Stimulated activated naive B cell treated with anti-CD40 and anti-IgM and Interleukin-4, amounts not matched to agents 10 μg/mL and 1 μg/mL and 100 μg/mL, for 72 hours (primary cell): Measurements from ENCODE around the gene PARL.

Source experiments
- ATAC-seq, 2 donors: fragments of 150-1000 bp; cut with Tn5 transposase; replicated peaks; 2 replicates each; pipeline ENCODE4 v1.10.0; 2021; ENCODE audit warnings: moderate library complexity in 1 of 2
- DNase-seq: peaks from one replicate; pipeline ENCODE4 v3.0.0; 2021
- H3K27ac Mint-ChIP-seq: one replicate; pipeline ENCODE4 v1.8.0; 2022; ENCODE audit warnings: mild to moderate bottlenecking, mixed read lengths
- H3K27me3 Mint-ChIP-seq, 2 donors: one replicate each; pipeline ENCODE4 v1.8.0; 2022; ENCODE audit warnings: mixed read lengths in 2 of 2
- H3K36me3 Mint-ChIP-seq, 2 donors: one replicate each; pipeline ENCODE4 v1.8.0; 2022; ENCODE audit warnings: mixed read lengths in 2 of 2, mild to moderate bottlenecking in 1 of 2
- H3K4me1 Mint-ChIP-seq, 2 donors: one replicate each; pipeline ENCODE4 v1.8.0; 2022; ENCODE audit warnings: mixed read lengths in 2 of 2, mild to moderate bottlenecking in 1 of 2
- H3K4me3 Mint-ChIP-seq, 2 donors: one replicate each; pipeline ENCODE4 v1.8.0; 2022; ENCODE audit warnings: mild to moderate bottlenecking in 2 of 2, mixed read lengths in 2 of 2, moderate library complexity in 1 of 2
- H3K9me3 Mint-ChIP-seq, 2 donors: one replicate each; pipeline ENCODE4 v1.8.0; 2022; ENCODE audit warnings: mixed read lengths in 2 of 2, mild to moderate bottlenecking in 1 of 2

Gene PARL

DNA sequence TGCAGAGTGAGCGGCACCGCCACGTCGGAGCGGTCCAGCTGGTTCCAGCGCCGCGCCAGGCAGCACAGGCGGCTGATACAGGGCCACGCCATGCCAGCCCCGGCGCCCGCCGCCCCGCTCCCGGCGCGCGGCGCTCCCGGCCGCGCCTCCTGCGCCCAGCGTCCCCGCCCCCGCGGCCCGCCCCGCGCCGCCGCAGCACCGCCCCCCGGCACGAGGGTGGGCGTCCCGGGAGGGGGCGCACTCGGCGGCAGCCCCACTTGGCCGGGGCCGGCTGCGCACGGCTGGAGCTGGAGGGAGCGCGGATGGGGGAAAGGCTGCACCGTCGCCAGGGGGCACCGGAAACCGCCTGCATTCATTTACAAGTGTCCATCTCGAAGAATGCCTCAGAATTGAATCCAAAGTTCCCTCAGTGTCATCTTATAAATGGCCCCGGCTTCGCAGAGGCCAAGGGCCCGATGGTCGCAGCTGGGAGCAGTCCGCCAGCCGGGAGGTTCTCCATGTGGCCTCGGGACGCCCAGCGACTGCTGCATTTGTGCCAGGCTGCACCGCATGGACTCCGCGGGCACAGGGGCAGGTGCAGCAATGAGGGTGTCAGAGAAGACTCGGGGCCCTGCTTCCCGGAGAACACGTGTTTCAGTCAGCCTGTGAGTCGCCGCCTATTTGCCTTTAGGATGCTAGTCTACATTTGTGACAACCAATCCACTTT is 59.1 kb downstream of the PARL start, which contains the start of gene MAP6D1:
Gene MAP6D1, minus strand, starts transcription at position 122 of the 706 bp plus-strand sequence. Its CDS starts 30 bp downstream, at position 92.
- Mint-ChIP-seq H3K4me3 (peak within 1 kb of the TSS; percentile 74 to 79), H3K27me3 (peaks cover 6 to 7% of the 10 kb centered on the region in 2 donors), H3K4me1 (peaks cover 11% of the 10 kb centered on the region in 2 donors), H3K9me3 (no peaks in the 10 kb centered on the region), H3K27ac (peak within 1 kb of the TSS; percentile 5), H3K36me3 (peaks cover 14 to 36% of the 10 kb centered on the region in 2 donors)
- ATAC-seq = peak; percentile 57 to 68
- no peak for DNase-seq

DNA sequence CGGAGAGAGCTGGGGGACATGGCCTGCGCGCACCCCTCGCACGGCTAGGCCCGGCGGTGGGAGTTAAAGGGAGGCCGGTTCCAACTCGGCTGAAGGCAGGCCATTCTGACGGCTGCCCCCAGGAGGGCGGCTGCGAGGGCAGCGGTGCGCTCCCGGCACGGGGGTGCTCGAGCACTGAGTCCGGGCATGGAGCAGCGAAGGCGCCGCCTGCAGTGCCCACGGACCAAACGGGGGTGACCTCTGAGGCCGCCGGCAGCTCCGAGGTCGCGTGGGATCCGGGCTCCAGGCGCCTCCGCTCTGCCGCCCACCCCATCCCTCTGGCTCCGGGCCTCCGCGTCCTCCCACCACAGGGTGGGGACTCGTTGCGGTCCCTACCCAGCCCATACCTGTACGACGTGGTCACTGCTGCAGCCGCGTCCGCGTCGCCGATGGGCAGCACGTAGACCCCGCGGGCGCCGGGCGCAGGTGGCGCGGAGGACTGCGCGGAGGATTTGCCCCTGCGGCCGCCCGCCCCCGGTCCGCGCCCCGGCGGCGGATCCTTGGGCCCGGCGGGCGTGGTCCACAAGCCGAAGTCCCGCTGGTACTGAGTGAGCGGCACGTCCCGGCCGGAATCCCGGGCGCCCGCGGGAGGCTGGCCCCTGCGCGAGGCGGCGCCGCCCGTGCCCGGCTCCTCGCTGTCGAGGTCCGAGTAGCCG is 59.8 kb downstream of the PARL start:
- no peaks in the 10 kb centered on the region for H3K9me3 Mint-ChIP-seq
- H3K4me3 Mint-ChIP-seq = peak overlapping the region; percentile 74 to 79
- ATAC-seq (peak; percentile 44 to 65), DNase-seq (no peak)
- H3K27me3 Mint-ChIP-seq = peaks cover 6 to 7% of the 10 kb centered on the region in 2 donors
- H3K27ac Mint-ChIP-seq = no peak overlapping the region
- H3K4me1 Mint-ChIP-seq = peaks cover 11% of the 10 kb centered on the region in 2 donors
- H3K36me3 Mint-ChIP-seq = peaks cover 13 to 33% of the 10 kb centered on the region in 2 donors

- Mint-ChIP-seq H3K36me3 (peaks cover 21 to 34% of the 10 kb centered on the region in 2 donors), H3K4me1 (peaks cover 11% of the 10 kb centered on the region in 2 donors), H3K9me3 (no peaks in the 10 kb centered on the region), H3K4me3 (peak overlapping the region; percentile 74 to 79), H3K27me3 (peaks cover 6 to 7% of the 10 kb centered on the region in 2 donors), H3K27ac (no peak overlapping the region)
- DNase-seq (no peak), ATAC-seq (no peak)
Measured at GRCh38 chr3:183823963-183824362, 60.7 kb downstream of the PARL start.

DNA sequence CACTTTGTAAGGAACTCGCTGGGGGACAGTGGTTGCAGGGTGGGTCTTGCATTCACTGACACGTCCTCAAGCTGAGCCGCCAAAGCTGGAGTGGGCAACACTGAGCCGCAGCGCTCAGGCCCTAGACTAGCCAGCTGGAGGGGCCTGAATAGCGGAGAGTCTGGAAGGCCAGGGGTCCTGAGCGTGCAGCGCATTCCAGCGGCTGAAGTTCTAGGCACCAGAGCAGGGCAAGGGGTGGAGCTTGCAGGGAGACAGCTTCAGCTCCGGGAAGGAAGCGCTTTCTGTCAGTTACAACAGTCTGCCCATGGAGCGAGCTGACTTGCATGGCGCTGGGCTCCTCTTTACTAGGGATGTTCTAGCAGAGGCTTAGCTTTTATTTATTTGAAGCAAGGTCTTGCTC is 62.0 kb downstream of the PARL start:
- ATAC-seq = no peak
- Mint-ChIP-seq H3K9me3 (no peaks in the 10 kb centered on the region), H3K4me1 (peaks cover 11% of the 10 kb centered on the region in 2 donors), H3K27me3 (peaks cover 6 to 7% of the 10 kb centered on the region in 2 donors), H3K4me3 (no peak overlapping the region), H3K27ac (no peak overlapping the region), H3K36me3 (peaks cover 22 to 33% of the 10 kb centered on the region in 2 donors)
- DNase-seq = no peak

DNA sequence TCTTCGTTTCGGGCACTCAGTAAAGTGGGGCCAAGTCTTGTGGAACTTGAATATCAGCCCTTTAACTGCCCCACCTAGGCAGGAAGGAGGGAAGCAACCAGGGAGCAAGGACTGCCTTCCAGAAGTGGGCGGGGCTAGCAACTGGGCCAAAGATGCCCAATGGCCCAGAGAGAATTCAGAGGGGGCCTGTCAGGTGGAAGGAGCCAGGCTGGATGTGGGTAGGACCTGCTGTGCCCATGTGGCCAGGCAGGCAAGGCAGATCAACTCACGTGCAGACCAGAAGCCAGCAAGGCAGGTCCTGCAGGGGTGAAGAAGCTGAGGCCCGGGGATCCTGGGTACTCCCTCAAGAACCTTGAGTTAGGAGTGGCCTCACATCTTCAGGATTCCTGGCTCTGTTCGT is 64.8 kb downstream of the PARL start:
- Mint-ChIP-seq H3K4me1 (peaks cover 9 to 11% of the 10 kb centered on the region in 2 donors), H3K27ac (no peak overlapping the region), H3K4me3 (no peak overlapping the region), H3K27me3 (peaks cover 6 to 7% of the 10 kb centered on the region in 2 donors), H3K9me3 (no peaks in the 10 kb centered on the region), H3K36me3 (peaks cover 35 to 44% of the 10 kb centered on the region in 2 donors)
- DNase-seq = no peak
- no peak for ATAC-seq

DNA sequence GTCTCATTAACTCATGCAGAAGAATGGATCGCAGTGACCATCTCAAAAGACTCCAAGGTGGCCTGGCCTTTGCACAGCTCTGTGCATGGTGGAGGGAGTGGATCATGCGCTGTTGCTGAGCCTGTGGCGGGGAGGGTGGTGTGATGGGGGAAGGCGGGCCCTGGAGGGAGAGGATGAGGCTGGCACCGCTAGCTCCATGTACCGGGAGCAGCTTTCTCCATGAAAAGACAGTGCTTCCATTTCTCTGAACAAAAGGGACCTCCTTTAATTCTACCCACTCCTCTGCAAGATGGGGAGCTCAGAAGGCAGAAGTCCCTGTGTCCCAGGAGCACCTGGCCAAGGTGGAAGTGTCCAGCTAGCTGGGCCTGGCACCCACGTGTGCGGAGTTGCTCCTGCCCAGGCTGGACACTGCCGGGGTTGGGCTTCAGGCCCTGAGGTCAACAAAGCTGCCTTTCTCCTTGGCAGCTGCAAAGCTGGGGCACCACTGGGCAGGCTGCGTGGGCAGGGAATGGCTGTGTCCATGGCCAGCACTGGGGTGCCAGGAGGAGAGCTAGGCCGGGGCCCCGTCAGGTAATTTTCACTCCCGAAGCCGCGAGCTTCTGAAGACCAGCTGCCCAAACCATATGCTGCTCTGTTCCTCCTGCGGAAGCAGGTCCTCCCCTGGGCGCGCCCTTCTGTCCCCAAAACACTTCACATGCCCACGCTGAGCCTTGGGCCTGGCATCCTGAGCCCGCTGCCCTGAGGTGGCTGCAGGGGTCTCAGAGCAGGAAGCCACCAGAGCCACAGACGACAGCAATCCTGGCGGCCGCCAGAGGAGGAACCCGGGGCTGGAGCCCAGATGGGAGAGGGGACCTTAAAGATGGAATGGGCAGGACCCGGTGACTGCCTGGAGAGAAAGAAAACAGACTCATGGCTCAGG is 65.7 kb downstream of the PARL start:
- Mint-ChIP-seq H3K27me3 (peaks cover 6 to 7% of the 10 kb centered on the region in 2 donors), H3K4me3 (no peak overlapping the region), H3K4me1 (peaks cover 2 to 3% of the 10 kb centered on the region in 2 donors), H3K9me3 (no peaks in the 10 kb centered on the region), H3K27ac (no peak overlapping the region), H3K36me3 (peaks cover 38 to 47% of the 10 kb centered on the region in 2 donors)
- no peak for ATAC-seq
- DNase-seq = no peak

DNA sequence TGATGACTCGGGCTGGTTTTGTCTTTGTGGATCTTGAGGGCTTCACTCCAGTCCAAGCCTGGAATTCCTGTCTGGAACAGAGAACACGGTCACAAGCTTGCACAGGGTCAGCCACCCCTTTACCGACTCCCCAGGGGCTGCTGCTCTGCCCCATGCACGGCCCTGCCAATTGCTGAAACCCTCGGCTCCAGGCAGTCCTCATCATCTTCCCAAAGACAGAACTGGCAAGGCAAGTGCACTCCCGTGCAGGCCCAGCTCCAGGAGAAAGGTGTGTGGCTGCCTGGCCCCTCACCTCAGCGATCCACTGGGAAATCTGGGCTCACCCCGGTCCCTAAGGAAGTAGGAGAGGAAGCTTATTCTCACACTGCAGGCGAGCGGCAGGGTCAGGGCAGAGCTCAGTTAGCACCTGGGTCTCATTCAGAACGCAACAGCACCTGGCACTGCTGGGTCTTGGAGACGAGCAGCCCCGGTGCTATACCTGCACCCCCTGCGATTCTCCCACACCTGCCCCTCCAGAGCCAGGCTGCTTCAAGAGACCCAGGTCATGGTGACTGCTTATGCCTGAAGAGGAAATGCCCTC is 66.5 kb downstream of the PARL start:
- Mint-ChIP-seq H3K27ac (no peak overlapping the region), H3K9me3 (no peaks in the 10 kb centered on the region), H3K4me1 (peaks cover 0 to 2% of the 10 kb centered on the region in 2 donors), H3K36me3 (peaks cover 39 to 47% of the 10 kb centered on the region in 2 donors), H3K27me3 (peaks cover 6 to 7% of the 10 kb centered on the region in 2 donors), H3K4me3 (no peak overlapping the region)
- DNase-seq (no peak), ATAC-seq (no peak)

GRCh38 chr3:183817639-183818038 is 67.0 kb downstream of the PARL start:
- Mint-ChIP-seq H3K27ac (no peak overlapping the region), H3K4me3 (no peak overlapping the region)

GRCh38 chr3:183816681-183817510 is 67.8 kb downstream of the PARL start:
- H3K27me3 Mint-ChIP-seq = no peaks in the 10 kb centered on the region
- no peaks in the 10 kb centered on the region for H3K9me3 Mint-ChIP-seq
- no peak for DNase-seq
- no peaks in the 10 kb centered on the region for H3K4me1 Mint-ChIP-seq
- H3K36me3 Mint-ChIP-seq = peaks cover 42 to 46% of the 10 kb centered on the region in 2 donors
- ATAC-seq = no peak
- H3K27ac Mint-ChIP-seq = no peak overlapping the region
- H3K4me3 Mint-ChIP-seq = no peak overlapping the region

More at GRCh38 chr3:183817639-183818038, 67.0 kb downstream of the PARL start:
- ATAC-seq = no peak
- Mint-ChIP-seq H3K4me1 (peaks cover 0 to 2% of the 10 kb centered on the region in 2 donors), H3K9me3 (no peaks in the 10 kb centered on the region), H3K36me3 (peaks cover 44 to 49% of the 10 kb centered on the region in 2 donors), H3K27me3 (peaks cover 6% of the 10 kb centered on the region in 2 donors)
- no peak for DNase-seq

DNA sequence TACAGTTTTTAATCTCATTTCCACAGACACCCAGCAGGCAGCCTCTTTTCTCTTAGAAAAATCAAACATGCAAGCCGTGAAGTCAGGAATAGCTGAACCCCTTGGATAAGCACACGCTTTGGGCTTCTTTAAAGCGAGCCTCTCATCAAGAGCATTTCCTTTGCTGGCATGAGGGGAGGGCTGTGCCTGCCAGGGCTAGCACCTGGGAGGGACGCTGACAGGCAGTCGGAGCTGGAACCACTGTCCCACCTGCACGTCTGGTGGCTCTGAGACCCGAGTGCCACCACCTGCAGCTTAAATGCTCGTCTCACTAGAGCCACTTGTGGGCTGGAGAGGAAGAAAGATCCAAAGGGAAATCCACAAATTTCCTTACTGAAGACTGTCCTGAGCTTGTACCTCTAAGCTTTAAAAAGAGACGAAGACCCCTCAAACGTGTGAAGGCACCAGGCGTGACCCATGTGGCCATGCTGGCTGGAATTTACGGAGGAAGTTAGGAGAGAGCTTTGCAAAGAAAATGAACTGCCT is 68.7 kb downstream of the PARL start:
- no peak for ATAC-seq
- Mint-ChIP-seq H3K36me3 (peaks cover 42 to 55% of the 10 kb centered on the region in 2 donors), H3K27me3 (no peaks in the 10 kb centered on the region), H3K4me3 (no peak overlapping the region), H3K27ac (no peak overlapping the region), H3K4me1 (no peaks in the 10 kb centered on the region), H3K9me3 (no peaks in the 10 kb centered on the region)
- no peak for DNase-seq

GRCh38 chr3:183815563-183815940 is 69.1 kb downstream of the PARL start:
- DNase-seq (no peak), ATAC-seq (no peak)
- H3K4me1 Mint-ChIP-seq = no peaks in the 10 kb centered on the region
- no peaks in the 10 kb centered on the region for H3K9me3 Mint-ChIP-seq
- no peaks in the 10 kb centered on the region for H3K27me3 Mint-ChIP-seq
- no peak overlapping the region for H3K27ac Mint-ChIP-seq
- peaks cover 42 to 58% of the 10 kb centered on the region in 2 donors for H3K36me3 Mint-ChIP-seq
- H3K4me3 Mint-ChIP-seq = no peak overlapping the region

DNA sequence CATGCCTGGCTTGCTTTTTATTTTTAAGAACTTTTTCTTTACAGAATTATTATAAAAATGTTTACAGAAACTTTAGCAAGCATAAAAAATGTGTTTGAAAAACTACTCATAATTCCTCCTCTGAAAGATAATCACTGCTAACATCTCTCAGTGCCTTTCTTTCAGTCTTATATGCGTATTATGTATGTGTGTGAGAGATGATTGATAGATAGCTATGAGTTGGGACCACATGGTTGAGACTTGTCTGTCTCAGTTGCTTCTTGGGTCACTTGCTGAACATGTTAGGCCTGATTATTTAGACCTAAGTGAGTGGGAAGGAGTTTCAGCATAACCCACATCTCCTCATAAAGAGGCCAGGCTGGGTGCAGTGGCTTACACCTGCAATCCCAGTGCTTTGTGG is 70.4 kb downstream of the PARL start:
- H3K36me3 Mint-ChIP-seq = peaks cover 38 to 50% of the 10 kb centered on the region in 2 donors
- no peak for DNase-seq
- no peak overlapping the region for H3K4me3 Mint-ChIP-seq
- ATAC-seq = no peak
- no peak overlapping the region for H3K27ac Mint-ChIP-seq
- H3K9me3 Mint-ChIP-seq = no peaks in the 10 kb centered on the region
- no peaks in the 10 kb centered on the region for H3K27me3 Mint-ChIP-seq
- no peaks in the 10 kb centered on the region for H3K4me1 Mint-ChIP-seq
